ENCODE measurements around the gene C3orf33.
"Not testable (repeated sequence)": the region's sequence is repeated elsewhere in the genome, so short reads cannot be mapped to it uniquely, and the experiment has no call there.

Gene C3orf33, protein sequence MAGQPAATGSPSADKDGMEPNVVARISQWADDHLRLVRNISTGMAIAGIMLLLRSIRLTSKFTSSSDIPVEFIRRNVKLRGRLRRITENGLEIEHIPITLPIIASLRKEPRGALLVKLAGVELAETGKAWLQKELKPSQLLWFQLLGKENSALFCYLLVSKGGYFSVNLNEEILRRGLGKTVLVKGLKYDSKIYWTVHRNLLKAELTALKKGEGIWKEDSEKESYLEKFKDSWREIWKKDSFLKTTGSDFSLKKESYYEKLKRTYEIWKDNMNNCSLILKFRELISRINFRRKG

GRCh38 chr3:155805802-155806618 is at the start of gene C3orf33:
Gene C3orf33 (minus strand): TSS chr3:155806278. CDS start chr3:155806252, 26 bp downstream.
- DNase-seq (ENCODE audit: low read depth) = no peak

DNA sequence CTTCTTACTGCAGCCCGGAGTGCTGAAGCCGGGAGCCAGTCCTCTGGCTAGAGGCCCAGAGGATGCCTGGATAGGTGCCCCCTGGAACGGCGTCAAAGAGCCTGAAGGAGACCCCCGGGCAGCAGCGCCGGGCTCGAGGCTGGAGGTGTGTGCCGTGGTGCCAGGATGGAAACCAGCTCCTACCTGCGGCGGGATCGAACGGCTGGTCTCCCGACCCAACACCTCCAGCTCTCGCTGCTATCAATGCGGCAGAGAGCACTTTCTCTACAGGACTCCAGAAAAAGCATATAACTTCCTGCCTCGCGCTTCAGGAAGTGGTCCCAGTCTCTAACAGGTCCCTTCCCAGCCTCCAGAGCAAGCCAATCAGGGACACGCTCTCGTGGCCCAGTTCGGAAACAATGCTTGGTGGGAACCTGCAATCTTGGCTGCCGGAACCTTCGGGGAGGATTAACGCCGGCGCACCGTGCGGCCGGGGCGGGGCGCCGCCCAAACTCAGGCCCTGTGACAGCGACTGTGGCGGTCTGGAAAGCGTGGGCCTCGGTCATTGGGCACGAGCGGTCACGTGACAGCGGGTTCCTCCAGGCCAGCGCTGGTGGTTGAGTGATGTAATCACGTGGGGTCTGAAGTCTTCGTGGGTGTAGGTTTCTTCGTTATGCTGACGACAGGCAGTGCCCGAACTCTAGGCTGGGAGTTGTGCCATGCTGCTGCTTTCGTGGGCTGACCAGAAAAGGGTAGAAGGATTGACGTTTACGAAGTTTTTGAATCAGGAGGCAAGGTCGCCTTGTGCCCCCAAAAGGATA is 48.3 kb upstream of the C3orf33 start, which contains the start of gene SLC33A1:
SLC33A1 (minus strand) TSS at position 287 of the 800 bp plus-strand sequence. CDS start 430 bp downstream, outside the sequence.
- peak; percentile 98 for DNase-seq (ENCODE audit: low read depth)

DNA sequence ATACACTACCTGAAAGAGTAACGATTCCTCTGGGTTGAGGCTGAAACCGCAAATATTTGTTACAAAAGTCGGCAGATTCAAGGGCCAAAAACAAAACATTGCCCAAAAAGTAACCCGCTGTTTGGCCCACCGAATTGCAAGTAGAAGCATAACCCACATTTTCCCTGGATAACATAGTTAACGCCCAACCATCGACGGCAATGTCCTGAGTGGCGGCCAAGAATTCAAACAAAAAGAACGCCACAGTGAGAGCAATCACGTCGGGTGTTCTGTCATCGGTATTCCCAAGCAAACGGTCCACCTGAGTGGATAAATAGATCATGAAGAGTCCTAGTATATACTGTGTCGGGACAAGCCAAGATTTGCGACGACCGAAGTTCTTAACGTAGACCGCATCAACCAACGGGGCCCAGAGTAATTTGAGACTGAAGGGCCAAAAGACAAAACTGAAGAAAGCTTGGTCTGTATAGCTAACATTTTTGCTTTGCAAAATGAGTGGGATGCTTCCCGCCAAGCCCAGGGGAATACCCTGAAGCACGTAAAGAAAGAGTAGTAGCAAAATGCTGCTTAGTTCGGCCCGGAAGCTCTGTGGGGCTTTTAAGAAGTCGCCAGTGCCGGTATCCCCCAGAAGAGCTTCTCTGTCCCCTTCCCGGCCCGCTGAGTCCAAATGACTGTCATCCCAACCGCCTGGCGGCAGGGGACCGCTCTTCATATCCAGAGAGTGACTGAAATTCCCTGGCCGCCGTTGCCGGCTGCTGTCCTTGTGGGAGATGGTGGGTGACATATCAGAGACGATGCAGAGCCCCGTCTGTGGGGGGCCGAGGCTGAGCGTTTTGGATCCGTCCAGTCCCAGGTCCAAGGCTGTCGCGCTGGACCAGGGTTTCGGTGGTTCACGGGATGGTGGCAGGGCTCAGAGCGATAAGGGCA is 47.4 kb upstream of the C3orf33 start:
- no peak for DNase-seq (ENCODE audit: low read depth)

DNA sequence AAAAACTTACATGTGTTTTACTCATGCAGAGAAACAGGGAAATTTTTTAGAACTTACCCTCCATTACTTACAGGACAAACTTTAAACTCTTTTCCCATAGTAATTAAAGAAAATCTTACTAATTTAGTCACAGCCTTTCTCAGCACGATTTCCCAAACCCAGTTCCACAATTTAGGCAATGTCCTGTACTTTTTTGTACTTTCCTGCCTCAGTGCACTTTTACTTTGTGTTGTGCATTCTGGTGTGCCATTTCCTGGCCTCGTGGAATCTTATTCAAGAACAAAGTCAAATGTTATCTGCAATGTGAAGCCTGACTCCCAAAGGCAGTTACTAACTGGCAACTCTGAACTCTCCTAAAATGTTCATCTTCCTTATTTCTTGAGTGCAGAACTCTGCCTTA is 46.3 kb upstream of the C3orf33 start:
- no peak for DNase-seq (ENCODE audit: low read depth)

GRCh38 chr3:155849404-155849803 is 43.3 kb upstream of the C3orf33 start:
- DNase-seq (ENCODE audit: low read depth) = not testable (repeated sequence)

DNA sequence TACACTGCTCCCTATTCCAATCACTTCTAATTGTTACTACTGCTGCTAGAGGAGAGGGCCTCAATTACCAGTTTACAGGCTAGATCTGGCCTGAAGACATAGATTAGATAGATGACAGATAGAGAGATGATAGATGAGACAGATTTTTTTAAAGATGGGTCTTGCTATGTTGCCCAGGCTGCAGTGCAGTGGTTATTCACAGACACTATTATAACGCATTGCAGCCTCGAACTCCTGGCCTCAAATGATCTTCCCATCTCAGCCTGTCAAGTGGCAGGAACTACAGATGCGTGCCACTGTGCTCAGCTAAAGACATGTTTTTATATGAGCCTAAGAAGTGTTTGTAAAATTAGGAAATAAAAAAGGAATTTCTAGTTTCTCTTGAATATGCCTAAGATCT is 41.9 kb upstream of the C3orf33 start:
- DNase-seq (ENCODE audit: low read depth) = no peak

- DNase-seq (ENCODE audit: low read depth) = no peak
Measured at GRCh38 chr3:155846119-155846518, 40.0 kb upstream of the C3orf33 start.

DNA sequence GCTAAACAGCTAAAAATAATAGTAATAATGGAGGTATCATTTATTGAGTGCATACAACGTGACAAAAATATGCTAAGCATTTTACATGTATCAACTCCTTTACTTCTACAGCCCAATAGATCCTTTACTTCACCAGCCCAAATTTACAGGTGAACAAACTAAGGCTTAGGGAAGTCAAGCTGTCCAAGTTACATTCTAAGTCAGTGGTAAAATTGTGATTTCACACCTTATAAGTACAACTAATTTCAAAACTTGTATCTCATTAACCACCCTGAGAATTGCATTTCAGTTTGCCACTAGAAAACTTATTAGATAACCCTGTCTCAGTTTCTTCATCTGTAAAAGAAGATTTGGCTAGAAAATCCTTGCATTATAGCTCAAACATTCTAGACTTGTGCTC is 37.5 kb upstream of the C3orf33 start:
- DNase-seq (ENCODE audit: low read depth) = no peak

DNA sequence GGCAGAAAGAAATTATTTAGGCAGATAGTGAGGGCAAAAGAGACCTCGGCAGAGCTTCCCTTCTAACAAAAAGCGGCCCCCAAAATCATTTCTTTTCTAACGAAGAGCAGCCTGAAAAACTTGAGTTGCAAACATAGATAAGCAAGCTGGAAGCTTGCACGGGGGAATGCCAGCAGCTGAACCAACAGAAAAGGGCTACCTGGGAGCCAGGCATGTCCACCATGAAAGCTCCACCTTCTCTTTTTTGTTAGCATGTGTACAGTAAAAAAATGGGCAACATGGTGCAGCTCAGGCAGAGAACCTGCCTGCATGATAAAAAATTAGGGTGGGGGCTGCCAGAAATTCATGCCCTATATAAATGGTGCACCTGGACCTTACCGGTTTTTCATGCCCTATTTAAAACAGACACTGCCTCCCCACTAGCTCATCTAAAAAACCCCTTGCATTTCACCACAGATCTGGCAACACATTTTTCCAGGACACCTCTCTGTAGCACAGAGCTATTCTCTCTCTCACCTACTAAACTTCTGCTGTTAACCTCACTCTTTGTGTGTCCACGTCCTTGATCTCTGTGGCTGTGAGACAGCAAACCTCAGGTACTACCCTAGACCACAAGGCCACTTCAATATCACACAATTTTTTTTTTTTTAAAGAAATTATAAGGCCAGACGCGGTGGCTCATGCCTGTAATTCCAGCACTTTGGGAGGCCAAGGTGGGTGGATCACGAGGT is 29.4 kb upstream of the C3orf33 start:
- DNase-seq (ENCODE audit: low read depth) = no peak

- DNase-seq (ENCODE audit: low read depth) = not testable (repeated sequence)
Measured at GRCh38 chr3:155828490-155829098, 22.5 kb upstream of the C3orf33 start.

- DNase-seq (ENCODE audit: low read depth) = no peak
Measured at GRCh38 chr3:155815030-155815545, 9.0 kb upstream of the C3orf33 start.

DNA sequence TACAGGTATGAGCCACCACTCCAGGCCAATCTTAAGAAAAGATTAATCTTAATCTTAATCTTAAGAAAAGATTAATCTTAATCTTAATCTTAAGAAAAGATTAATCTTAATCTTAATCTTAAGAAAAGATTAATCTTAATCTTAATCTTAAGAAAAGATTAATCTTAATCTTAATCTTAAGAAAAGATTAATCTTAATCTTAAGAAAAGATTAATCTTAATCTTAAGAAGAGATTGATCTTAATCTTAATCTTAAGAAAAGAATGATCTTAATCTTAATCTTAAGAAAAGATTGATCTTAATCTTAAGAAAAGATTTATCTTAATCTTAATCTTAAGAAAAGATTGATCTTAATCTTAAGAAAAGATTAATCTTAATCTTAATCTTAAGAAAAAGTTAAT is 7.1 kb upstream of the C3orf33 start:
- not testable (repeated sequence) for DNase-seq (ENCODE audit: low read depth)

DNA sequence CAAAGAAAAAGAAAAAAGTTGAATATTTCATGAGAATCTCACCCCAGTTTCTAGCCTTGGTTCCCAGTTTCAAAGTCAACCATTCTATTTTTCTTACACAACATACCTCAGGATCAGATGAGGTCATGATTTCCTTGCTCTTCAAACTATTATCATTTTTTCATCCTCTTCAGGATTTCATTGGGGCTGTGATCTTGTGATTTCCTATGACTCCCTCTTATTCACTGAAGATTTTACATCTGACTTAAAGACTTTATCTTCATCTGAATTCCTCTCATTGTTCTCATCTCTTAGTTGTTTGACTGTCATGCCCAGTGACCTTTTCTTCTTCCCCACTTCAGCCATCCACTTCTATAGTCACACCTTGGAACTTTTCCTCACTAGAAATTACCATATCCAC is 3.1 kb upstream of the C3orf33 start:
- DNase-seq (ENCODE audit: low read depth) = no peak

GRCh38 chr3:155807823-155808222 is 1.7 kb upstream of the C3orf33 start:
- no peak for DNase-seq (ENCODE audit: low read depth)

- DNase-seq (ENCODE audit: low read depth) = no peak
Measured at GRCh38 chr3:155805204-155805801, 775 bp downstream of the C3orf33 start.

DNA sequence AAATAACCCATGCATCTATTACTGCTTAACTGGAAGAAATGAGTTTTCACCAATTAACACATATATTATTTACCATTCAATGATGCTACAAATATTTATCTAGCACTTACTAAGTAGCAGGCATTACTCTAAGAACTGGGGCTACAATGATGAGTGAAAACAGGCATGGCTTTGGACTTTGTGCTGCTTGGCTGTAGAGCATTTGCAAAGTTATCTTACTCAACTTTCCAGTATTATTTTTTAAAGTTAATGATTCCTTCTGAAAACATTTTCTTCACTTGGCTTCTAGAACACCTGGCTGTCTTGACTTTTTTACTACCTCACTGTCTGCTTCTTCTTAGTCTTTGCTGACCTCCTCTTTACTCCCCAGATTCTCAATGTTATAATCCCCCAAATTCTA is 1.8 kb downstream of the C3orf33 start:
- no peak for DNase-seq (ENCODE audit: low read depth)

DNA sequence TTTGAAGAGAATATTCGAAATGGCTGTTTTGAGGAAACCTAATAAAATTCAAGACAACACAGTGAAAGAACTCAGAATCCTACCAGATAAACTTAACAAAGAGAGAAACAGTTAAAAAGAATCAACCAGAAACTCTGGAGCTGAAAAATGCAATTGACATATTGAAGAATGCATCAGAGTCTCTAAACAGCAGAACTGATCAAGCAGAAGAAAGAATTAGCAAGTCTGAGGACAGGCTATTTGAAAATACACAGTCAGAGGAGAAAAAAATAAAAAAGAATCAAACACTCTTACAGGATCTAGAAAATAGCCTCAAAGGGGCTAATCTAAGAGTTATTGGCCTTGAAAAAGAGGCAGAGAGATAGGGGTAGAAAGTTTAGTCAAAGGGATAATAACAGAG is 13.5 kb downstream of the C3orf33 start:
- no peak for DNase-seq (ENCODE audit: low read depth)

DNA sequence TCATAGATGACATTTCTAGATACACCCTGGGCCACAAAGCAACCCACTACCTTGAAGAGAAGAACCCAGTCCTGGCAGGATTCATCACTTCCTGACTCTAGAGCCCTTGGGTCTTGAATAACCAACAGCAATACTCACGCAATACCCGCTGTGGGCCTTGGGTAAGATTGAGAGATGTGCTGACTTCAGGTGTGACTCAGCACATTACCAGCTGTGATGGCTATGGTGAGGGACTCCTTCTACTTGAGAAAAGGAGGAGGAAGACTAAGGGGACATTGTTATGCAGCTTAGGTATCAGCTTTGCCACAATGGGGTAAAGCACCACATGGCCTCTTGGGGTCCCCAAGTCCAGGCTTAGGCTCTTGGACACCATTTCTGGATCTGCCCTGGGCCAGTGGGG is 14.9 kb downstream of the C3orf33 start:
- no peak for DNase-seq (ENCODE audit: low read depth)

DNA sequence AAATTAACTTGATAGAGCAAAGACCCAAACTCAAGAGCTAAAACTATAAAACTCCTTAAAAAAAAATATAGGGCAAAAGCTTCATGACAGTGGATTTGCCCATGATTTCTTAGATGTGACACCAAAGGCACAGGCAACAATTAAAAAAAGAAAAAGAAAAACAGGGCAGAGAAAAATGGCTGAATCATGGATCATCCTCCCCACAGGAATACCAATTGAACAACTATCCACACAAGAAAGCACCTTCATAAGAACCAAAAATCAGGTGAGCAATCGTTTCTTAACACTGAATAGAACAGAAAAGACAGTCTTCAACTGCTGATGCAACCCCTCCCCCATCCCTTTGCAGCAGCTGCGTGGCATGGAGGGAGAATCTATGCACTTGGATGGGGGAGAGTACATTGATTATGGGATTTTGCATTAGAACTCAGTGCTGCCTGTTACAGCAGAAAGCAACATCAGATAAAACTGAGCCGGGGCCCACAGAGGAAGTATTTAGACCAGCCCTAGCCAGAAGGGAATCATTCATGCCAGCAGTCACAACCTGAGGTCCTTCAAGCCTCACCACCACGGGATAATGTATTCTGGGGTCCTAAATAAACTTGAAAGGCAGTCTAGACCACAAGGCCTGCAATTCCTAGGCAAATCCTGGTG is 15.7 kb downstream of the C3orf33 start:
- DNase-seq (ENCODE audit: low read depth) = no peak
